PC-3 (cell line): ENCODE measurements around the gene ZNF638. TPM values are rescaled to one million over a fixed set of nuclear protein-coding genes. Genes with fewer than 3 reads are reported as not detected.

ENCODE experiments used
- ATAC-seq: fragments of 200-7000 bp; cut with Tn5 transposase; 2 replicates; pipeline ENCODE4 v1.9.1; 2020; ENCODE audit warnings: mild to moderate bottlenecking, moderate library complexity
- BruUV-seq: library from RNA; stranded (reverse); fragments of 400-500 nt; replicated peaks from 2 replicates; lab custom pipeline; 2021; lab: Mats Ljungman, UMichigan
- CTCF ChIA-PET: fragments of 300-600 bp; sonication (Branson Sonifier 250); formaldehyde crosslinking; loops from one replicate; lab custom pipeline; 2022; ENCODE audit warnings: antibody characterized with exemption; lab: Charles Lee
- POLR2A ChIA-PET: fragments of 300-600 bp; sonication (Branson Sonifier 250); formaldehyde crosslinking; loops from one replicate; lab custom pipeline; 2022; ENCODE audit warnings: antibody characterized with exemption; ENCODE audit not compliant: unreplicated experiment; lab: Charles Lee
- DNase-seq: peaks from one replicate; pipeline ENCODE4 v3.0.0-alpha.2; 2015
- H2AFZ ChIP-seq: fragments of 300-600 bp; sonication (generic); 2 replicates; pipeline ENCODE4 v1.6.0; 2016; ENCODE audit warnings: antibody characterized with exemption, low read length
- H3F3A ChIP-seq: fragments of 300-600 bp; sonication (generic); one replicate; pipeline ENCODE4 v1.6.0; 2017; ENCODE audit warnings: antibody characterized with exemption, low read length, control low read depth, mild to moderate bottlenecking; ENCODE audit not compliant: unreplicated experiment
- H3K27ac ChIP-seq: fragments of 300-600 bp; sonication (generic); 2 replicates; pipeline ENCODE4 v1.5.1; 2016; ENCODE audit warnings: mild to moderate bottlenecking, low read length
- H3K27me3 ChIP-seq: fragments of 300-600 bp; sonication (generic); 2 replicates; pipeline ENCODE4 v1.6.1; 2016; ENCODE audit warnings: low read length, mixed read lengths
- H3K36me3 ChIP-seq: fragments of 300-600 bp; sonication (generic); 2 replicates; pipeline ENCODE4 v1.6.1; 2016; ENCODE audit warnings: low read depth, mixed run types, low read length, mixed read lengths
- H3K4me1 ChIP-seq: fragments of 300-600 bp; sonication (generic); 2 replicates; pipeline ENCODE4 v1.5.1; 2016; ENCODE audit warnings: low read length; ENCODE audit not compliant: insufficient read depth
- H3K4me2 ChIP-seq: fragments of 300-600 bp; sonication (generic); 2 replicates; pipeline ENCODE4 v1.6.0; 2016; ENCODE audit warnings: low read length
- H3K4me3 ChIP-seq: fragments of 300-600 bp; sonication (generic); 2 replicates; pipeline ENCODE4 v1.5.1; 2016; ENCODE audit warnings: mild to moderate bottlenecking, low read length, mixed read lengths
- H3K79me2 ChIP-seq: fragments of 300-600 bp; sonication (generic); 2 replicates; pipeline ENCODE4 v1.6.1; 2017; ENCODE audit warnings: low read length, mixed read lengths
- H3K9ac ChIP-seq: fragments of 300-600 bp; sonication (generic); 2 replicates; pipeline ENCODE4 v1.6.0; 2016; ENCODE audit warnings: mild to moderate bottlenecking, low read length
- H3K9me2 ChIP-seq: fragments of 300-600 bp; sonication (generic); replicated peaks from 2 replicates; pipeline ENCODE4 v1.6.1; 2016; ENCODE audit warnings: mixed run types, low read length, mixed read lengths
- H3K9me3 ChIP-seq: fragments of 300-600 bp; sonication (generic); 2 replicates; pipeline ENCODE4 v1.6.1; 2016; ENCODE audit warnings: low read length, mixed read lengths
- H4K20me1 ChIP-seq: fragments of 300-600 bp; sonication (generic); 2 replicates; pipeline ENCODE4 v1.6.1; 2016; ENCODE audit warnings: low read length, mixed read lengths
- EZH2 ChIP-seq: fragments of 300-600 bp; sonication (generic); IDR thresholded peaks from one replicate; pipeline ENCODE4 v1.6.1; 2017; ENCODE audit warnings: antibody characterized with exemption, mild to moderate bottlenecking, low read length; ENCODE audit not compliant: unreplicated experiment
- EZH2phosphoT487 ChIP-seq: fragments of 300-600 bp; sonication (generic); IDR thresholded peaks from 2 replicates; pipeline ENCODE4 v1.6.1; 2018; ENCODE audit warnings: mild to moderate bottlenecking, antibody characterized with exemption, low read length, borderline replicate concordance
- intact Hi-C: fragments of 100-400 bp; cut with micrococcal nuclease; formaldehyde crosslinking; loops from 2 replicates; pipeline ENCODE4 v1.9.0; 2023
- total RNA-seq: library from RNA; depleted of rRNA; stranded (reverse); fragments of >200 nt; gene quantifications from 2 replicates; pipeline ENCODE4 v1.2.3, GENCODE V29; 2014
- TF ChIP-seq, protein P1 (sequence below): fragments of 300-600 bp; sonication (generic); conservative IDR thresholded peaks from 2 replicates; pipeline ENCODE4 v1.5.1; 2017; ENCODE audit warnings: antibody characterized with exemption, low read depth, mild to moderate bottlenecking, low read length

The ZNF638 gene
- total RNA-seq, 1 experiment from 2014 or later = 93.2 TPM

DNA sequence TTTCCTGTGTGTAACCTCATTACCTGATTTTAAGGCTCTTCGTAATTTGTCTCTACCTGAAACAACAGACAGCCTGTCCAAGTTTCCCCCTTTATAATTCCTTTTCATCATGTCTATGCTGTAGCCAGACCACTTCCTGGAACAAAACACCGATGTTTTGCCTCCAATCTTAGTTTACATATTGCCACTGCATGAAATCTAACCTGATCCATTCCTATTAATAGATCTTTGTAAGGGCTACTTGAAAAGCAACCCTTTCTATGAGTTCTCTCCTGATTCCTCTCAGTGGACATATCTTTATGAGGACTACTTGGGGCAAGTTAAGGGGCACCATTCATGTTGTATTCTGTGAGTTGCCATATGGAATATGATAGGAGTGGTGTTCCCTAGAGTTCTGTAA is 30.9 kb downstream of the ZNF638 start:
- no peak overlapping the region for H3K9ac ChIP-seq
- no peak overlapping the region for H3K27ac ChIP-seq
- CTCF ChIA-PET = interaction anchor here (0.6 kb wide), 1 partner anchor 31 kb away, joined by 7 read pairs; the partner anchor contains the start of gene ZNF638
- no peak overlapping the region for H3K4me2 ChIP-seq
- no peaks in the 10 kb centered on the region for H3K27me3 ChIP-seq
- peaks cover 35% of the 10 kb centered on the region for H3K79me2 ChIP-seq
- no peaks in the 10 kb centered on the region for H3K9me2 ChIP-seq
- no peaks in the 10 kb centered on the region for H3K9me3 ChIP-seq
- BruUV-seq = no TSS peak
- DNase-seq = no peak
- H3K4me1 ChIP-seq = no peaks in the 10 kb centered on the region
- H4K20me1 ChIP-seq = 0 out of 2 replicates have a peak, but pooled peaks cover 11% of the 10 kb centered on the region
- POLR2A ChIA-PET = no interaction called here
- intact Hi-C loops = no loop called here
- peaks cover 51% of the 10 kb centered on the region for H3K36me3 ChIP-seq
- ATAC-seq = no peak
- H3K4me3 ChIP-seq = no peak overlapping the region
- H3F3A ChIP-seq = no peaks in the 10 kb centered on the region
- TF ChIP-seq, protein P1, sequence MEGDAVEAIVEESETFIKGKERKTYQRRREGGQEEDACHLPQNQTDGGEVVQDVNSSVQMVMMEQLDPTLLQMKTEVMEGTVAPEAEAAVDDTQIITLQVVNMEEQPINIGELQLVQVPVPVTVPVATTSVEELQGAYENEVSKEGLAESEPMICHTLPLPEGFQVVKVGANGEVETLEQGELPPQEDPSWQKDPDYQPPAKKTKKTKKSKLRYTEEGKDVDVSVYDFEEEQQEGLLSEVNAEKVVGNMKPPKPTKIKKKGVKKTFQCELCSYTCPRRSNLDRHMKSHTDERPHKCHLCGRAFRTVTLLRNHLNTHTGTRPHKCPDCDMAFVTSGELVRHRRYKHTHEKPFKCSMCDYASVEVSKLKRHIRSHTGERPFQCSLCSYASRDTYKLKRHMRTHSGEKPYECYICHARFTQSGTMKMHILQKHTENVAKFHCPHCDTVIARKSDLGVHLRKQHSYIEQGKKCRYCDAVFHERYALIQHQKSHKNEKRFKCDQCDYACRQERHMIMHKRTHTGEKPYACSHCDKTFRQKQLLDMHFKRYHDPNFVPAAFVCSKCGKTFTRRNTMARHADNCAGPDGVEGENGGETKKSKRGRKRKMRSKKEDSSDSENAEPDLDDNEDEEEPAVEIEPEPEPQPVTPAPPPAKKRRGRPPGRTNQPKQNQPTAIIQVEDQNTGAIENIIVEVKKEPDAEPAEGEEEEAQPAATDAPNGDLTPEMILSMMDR = no peak
- TF ChIP-seq EZH2phosphoT487 = no peak
- no peak for TF ChIP-seq EZH2
- H2AFZ ChIP-seq = no peak overlapping the region

DNA sequence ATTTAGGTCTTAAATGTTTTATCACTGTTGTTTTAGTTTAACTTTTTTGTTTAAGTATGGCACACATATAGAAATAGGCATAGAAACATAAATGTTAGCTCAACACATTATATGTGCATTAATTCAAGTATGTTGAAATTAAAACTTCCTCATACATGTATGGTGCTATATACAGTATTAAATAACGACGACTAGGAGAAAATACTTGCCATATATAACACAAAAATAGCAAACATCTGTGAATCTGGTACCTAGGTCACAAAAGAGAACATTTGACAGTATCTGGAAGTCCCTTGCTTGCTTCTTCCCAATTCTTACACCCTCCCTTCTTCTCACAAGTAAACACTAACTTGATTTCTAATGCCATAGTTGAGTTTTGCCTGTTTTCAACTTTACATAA is 38.4 kb downstream of the ZNF638 start:
- Histone ChIP-seq H3K27ac (no peak overlapping the region), H3K9me2 (no peaks in the 10 kb centered on the region), H2AFZ (no peak overlapping the region), H3K4me3 (no peak overlapping the region), H3K9me3 (no peaks in the 10 kb centered on the region), H3K79me2 (no peaks in the 10 kb centered on the region), H3K9ac (no peak overlapping the region), H3F3A (no peaks in the 10 kb centered on the region), H3K27me3 (no peaks in the 10 kb centered on the region), H3K36me3 (peaks cover 35% of the 10 kb centered on the region), H3K4me1 (no peaks in the 10 kb centered on the region), H4K20me1 (no peaks in the 10 kb centered on the region), H3K4me2 (no peak overlapping the region)
- CTCF ChIA-PET = no interaction called here
- ATAC-seq (no peak), DNase-seq (no peak)
- BruUV-seq = no TSS peak
- no peak for TF ChIP-seq EZH2
- TF ChIP-seq, protein P1 = no peak
- TF ChIP-seq EZH2phosphoT487 = no peak
- intact Hi-C loops = no loop called here
- POLR2A ChIA-PET = no interaction called here

DNA sequence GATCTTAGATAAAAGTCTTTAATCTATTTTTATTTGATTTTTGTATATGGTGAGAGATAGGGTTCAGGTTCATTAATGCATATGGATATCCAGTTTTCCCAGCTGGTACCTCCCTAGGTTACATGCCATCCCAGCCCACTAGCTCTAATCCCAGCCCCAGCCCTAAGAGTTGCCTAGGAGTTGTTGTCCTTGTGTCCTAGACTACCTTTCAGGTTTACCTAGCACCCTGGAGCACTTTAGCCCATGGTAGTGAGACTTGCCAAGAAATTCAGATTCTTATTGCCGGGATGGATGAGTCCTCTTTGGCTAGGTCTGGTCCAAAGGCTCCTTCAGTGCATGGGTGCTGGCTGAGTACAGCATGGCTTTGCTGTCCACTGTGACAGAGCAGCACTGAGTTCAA is 40.5 kb downstream of the ZNF638 start:
- Histone ChIP-seq H3K9me2 (no peaks in the 10 kb centered on the region), H3K4me3 (no peak overlapping the region), H3K27ac (no peak overlapping the region), H3K79me2 (no peaks in the 10 kb centered on the region), H3K27me3 (no peaks in the 10 kb centered on the region), H4K20me1 (no peaks in the 10 kb centered on the region), H3F3A (no peaks in the 10 kb centered on the region), H3K9ac (no peak overlapping the region), H3K36me3 (peaks cover 47% of the 10 kb centered on the region), H2AFZ (no peak overlapping the region), H3K4me1 (no peaks in the 10 kb centered on the region), H3K4me2 (no peak overlapping the region), H3K9me3 (no peaks in the 10 kb centered on the region)
- DNase-seq (no peak), ATAC-seq (no peak)
- ChIA-PET CTCF (no interaction called here), POLR2A (no interaction called here)
- TF ChIP-seq, protein P1 = no peak
- TF ChIP-seq EZH2 (no peak), EZH2phosphoT487 (no peak)
- BruUV-seq = no TSS peak
- intact Hi-C loops = no loop called here
